HS-27A (cell line): ENCODE results near the gene FLYWCH2.
"Not testable (repeated sequence)": the region's sequence is repeated elsewhere in the genome, so short reads cannot be mapped to it uniquely, and the experiment has no call there.

Source experiments
- DNase-seq: peaks from one replicate; pipeline ENCODE4 v3.0.0-alpha.2; 2012; ENCODE audit warnings: low read depth, missing footprints

FLYWCH2 gene

DNA sequence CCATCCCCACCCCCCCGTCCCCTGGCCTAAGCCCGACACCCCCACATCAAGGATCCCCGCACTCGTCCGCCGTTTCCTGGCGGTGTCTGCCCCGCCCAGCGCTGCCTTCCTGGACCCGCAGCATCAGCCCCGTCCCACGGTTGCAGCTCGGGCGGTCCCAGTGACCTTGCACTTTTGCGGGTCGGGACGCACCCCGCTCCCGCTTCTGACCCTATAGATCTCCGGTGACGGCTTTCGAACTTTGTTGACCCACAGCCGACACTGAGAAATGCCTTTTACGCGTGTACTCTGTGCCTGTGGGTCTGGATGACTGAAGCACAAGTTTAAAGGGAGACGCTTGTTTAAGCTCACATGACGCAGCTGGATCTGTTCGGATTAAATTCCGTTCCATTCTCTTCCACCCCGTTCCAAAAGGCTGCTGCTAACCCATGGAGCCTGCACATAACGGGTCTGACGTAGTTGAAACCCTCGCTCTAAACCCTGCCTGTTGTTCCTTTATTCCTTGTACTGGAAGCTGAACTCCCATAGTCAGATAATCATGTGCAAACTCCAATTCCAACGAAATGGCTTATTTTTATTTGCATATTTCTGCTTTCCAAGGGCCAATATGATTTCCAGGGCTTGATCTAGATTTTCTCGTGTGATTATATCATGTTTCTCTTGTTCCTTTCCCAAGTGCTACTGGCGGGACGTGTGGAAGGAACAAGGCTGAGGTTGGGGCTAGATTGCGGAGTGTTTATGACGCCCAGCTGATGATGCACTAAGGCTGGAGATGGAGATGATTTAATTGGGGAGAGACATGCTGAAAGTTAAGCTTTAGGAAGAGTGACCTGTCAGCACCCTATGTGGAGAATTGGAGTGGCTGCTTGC lies 29.6 kb downstream of the FLYWCH2 start:
- no peak for DNase-seq

DNA sequence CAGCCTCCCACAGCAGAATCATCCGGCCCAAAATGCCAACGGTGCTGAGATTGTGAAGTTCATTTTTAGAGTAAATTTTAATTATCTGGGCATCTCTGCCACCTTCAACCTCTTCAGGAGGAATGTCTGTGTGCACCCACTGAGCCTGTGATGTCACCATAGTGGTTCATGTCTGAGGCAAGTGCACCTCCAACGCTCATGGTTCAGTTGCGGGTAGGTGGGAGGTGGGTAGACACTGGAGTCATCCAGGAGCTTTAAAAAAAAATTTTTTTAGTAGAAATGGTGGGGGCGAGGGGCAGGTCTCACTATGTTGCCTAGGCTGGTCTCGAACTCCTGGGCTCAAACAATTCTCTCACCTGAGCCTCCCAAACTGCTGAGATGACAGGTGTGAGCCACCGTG lies 30.6 kb downstream of the FLYWCH2 start:
- DNase-seq, result no peak

- DNase-seq, result no peak
Observed at GRCh38 chr16:2914233-2914632, 31.2 kb downstream of the FLYWCH2 start.

GRCh38 chr16:2915196-2915929 lies 32.3 kb downstream of the FLYWCH2 start:
- DNase-seq, result no peak

DNA sequence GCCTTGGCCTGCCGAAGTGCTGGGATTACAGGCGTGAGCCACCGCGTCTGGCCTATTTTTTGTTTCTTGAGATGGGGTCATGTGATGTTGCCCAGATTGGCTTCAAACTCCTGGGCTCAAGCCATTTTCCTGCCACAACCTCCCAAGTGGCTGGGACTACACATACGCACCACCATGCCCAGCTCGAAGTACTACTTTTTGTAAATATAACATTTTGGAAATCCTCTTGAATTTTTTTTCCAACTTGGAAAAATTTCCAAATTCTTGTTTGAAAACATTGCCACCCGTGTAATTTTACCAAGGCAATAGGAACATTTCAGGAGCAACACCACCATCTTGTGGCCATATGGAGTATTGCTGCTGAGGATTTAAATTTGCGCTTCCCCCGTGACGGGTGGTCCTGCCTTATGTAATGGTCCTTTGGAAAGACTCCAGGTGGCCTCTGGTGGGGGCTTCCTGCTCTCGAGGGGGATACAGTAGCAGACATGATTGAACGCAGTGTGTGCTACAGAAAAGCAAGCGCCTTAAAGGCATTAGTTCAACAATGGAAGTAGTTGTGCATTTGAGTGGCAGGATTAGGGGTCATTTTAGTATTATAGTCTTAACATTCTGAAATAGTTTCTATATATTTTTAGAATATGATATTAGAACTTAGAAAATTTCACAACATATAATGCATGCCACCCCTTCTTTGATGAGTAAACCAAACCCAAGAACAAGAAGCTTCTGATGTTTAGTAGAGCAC lies 36.7 kb downstream of the FLYWCH2 start:
- no peak for DNase-seq

DNA sequence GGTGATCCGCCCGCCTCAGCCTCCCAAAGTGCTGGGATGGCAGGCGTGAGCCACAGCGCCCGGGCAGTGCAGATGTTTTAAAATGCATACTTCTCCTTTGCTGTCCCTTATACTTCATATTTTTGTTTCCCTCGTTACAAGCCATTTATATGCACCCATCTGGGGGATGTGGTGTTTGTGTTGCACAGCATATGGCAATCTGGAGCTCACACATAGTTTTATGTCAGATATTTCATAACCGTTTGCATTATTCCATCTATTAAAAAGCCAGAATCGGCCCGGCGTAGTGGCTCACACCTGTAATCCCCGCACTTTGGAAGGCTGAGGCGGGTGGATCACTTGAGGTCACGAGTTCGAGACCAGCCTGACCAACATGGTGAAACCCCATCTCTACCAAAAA lies 40.5 kb downstream of the FLYWCH2 start:
- DNase-seq, result no peak

- no peak for DNase-seq
Observed at GRCh38 chr16:2924901-2925755, 42.1 kb downstream of the FLYWCH2 start.

GRCh38 chr16:2925951-2926649 lies 43.1 kb downstream of the FLYWCH2 start:
- DNase-seq, result no peak

DNA sequence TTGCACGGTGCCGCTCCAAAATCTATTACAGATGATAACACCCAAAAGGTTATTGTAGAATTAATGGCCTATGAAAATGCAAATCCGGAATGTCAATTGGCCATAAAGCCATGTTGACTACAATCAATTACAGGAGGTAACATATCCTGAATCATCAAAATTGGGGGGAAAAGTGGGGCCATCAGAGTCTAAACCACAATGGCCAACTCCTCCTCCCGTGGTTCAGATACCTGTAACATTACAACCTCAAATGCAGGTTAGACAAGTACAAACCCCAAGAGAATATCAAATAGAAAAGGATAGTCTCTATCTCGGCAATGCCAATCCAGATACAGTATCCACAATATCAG lies 43.6 kb downstream of the FLYWCH2 start:
- no peak for DNase-seq

DNA sequence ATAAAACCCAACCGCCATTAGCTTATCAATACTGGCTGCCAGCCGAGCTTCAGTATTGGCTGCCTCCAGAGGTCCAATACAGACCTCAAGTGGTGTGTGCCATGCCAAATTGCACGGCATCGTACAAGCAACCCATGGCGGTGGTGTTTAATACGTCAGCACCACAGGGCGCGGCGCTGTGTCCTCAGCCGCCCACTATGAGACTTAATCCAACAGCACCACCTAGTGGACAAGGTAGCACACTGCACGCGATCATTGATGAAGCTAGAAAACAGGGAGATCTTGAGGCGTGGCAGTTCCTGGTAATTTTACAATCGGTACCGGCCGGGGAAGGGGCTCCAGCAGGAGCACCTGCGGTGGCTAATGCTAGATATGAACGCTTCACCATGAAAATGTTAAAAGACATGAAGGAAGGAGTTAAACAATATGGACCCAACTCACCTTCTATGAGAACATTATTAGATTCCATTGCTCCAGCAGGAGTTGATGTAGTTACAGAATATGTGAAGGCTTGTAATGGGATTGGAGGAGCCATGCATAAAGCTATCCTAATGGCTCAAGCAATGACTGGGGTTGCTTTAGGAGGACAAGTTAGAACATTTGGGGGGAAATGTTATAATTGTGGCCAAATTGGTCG lies 44.1 kb downstream of the FLYWCH2 start:
- DNase-seq, result no peak

DNA sequence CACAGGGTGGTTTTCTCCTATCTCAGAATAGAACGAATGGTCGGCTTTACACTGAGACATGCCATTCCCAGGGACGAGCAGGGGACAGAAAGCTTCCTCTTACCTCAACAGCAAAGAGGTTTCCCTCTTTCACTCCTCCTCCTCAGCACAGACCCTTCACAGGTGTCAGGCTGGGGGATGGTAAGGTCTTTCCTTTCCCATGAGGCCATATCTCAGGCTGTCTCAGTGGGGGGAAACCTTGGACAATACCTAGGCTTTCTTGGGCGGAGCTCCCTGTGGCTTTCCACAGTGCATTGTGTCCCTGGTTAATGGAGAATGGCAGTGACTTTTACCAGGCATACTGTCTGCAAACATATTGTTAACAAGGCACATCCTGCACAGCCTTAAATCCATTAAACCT lies 45.1 kb downstream of the FLYWCH2 start:
- DNase-seq, result not testable (repeated sequence)

GRCh38 chr16:2928796-2929195 lies 45.8 kb downstream of the FLYWCH2 start:
- DNase-seq, result no peak

- no peak for DNase-seq
Observed at GRCh38 chr16:2929693-2930092, 46.7 kb downstream of the FLYWCH2 start.

GRCh38 chr16:2930236-2930635 lies 47.2 kb downstream of the FLYWCH2 start:
- DNase-seq, result no peak

DNA sequence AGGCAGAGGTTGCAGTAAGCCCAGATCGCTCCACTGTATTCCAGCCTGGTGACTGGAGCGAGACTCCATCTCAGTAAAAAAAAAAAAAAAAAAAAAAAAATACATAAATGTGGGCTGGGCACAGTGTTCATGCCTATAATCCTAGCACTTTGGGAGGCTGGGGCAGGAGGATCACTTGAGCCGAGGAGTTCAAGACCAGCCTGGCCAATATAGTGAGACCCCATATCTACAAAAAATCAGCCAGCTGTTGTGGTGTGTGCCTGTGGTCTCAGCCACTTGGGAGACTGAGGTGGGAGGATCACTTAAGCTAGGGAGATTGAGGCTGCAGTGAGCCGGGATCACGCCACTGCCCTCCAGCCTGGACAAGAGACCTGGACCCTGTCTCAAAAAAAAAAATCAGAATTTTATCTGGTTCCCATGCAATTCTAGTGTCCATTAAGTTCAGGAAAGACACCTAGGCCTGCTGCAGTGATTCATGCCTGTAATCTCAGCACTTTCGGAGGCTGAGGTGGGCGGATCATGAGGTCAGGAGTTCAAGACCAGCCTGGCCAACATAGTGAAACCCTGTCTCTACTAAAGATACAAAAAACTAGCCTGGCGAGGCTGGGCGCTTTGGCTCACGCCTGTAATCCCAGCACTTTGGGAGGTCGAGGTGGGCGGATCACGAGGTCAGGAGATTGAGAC lies 48.4 kb downstream of the FLYWCH2 start:
- not testable (repeated sequence) for DNase-seq

- DNase-seq, result no peak
Observed at GRCh38 chr16:2933136-2933535, 50.1 kb downstream of the FLYWCH2 start.

DNA sequence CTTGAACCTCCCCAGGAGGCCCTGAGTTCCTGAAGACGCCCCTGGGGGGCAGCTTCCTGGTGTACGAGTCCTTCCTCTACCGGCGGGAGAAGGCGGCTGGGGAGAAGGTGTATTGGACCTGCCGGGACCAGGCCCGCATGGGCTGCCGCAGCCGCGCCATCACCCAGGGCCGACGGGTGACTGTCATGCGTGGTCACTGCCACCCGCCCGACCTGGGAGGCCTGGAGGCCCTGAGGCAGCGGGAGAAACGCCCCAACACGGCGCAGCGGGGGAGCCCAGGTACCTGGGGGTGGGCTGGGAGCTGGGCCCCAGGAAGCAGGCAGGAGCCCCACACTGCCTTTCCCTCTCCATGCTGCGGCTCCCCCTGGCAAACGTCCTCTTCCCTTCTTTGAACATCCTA lies 50.7 kb downstream of the FLYWCH2 start:
- no peak for DNase-seq

- DNase-seq, result no peak
Observed at GRCh38 chr16:2934450-2934849, 51.4 kb downstream of the FLYWCH2 start.

DNA sequence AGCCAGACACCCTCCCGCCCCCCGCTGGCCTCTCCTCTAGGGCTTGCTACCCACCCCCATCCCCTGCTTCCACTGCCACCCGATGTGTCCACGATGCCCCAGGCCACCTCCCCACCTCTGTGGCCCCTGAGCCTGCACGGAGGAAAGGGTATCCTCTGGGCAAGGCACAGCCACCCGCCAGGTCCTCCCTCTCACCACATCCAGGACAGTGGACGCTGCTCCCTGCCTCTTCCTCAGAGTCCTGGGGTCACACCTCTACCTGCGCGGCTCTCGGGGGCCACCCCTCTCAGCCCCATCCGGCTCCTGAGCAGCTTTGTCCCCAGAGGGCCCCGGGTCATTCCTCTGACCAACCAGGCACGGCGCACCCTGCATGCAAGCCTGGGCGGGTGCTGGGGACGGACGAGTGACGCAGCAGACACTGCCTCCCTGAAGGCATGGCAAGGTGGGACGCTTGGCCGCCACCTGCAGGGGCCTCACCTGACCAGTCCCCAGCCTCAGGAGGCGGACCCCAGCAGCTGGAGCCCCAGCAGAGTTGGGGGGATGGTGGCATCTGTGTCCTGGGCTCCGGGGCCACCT lies 53.5 kb downstream of the FLYWCH2 start:
- DNase-seq, result no peak

GRCh38 chr16:2937170-2937569 lies 54.2 kb downstream of the FLYWCH2 start:
- DNase-seq, result no peak
